ENCODE data around the gene XYLB.
"Not testable (repeated sequence)": the region's sequence is repeated elsewhere in the genome, so short reads cannot be mapped to it uniquely, and the experiment has no call there.

The XYLB gene

DNA sequence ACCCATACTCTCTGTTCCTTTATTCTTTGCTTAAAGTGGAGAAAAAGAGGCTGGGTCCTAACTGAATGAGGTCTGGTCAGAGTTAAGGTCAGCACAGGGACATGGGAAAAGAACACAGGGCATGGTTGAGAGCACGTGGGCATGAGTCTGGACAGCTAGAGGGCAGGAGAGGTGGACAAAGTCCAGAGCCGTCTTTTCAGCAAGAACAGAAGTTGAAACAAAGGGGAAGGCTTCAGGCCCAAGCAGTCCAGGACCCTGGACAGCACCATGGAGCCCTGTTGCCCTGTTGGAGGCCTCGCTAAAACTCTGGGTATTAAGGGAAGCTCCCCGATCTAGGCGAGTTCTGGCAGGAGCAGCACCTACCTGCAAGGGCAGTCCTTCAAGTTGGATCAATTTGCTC is 50.7 kb downstream of the XYLB start:
- no peak for DNase-seq

DNA sequence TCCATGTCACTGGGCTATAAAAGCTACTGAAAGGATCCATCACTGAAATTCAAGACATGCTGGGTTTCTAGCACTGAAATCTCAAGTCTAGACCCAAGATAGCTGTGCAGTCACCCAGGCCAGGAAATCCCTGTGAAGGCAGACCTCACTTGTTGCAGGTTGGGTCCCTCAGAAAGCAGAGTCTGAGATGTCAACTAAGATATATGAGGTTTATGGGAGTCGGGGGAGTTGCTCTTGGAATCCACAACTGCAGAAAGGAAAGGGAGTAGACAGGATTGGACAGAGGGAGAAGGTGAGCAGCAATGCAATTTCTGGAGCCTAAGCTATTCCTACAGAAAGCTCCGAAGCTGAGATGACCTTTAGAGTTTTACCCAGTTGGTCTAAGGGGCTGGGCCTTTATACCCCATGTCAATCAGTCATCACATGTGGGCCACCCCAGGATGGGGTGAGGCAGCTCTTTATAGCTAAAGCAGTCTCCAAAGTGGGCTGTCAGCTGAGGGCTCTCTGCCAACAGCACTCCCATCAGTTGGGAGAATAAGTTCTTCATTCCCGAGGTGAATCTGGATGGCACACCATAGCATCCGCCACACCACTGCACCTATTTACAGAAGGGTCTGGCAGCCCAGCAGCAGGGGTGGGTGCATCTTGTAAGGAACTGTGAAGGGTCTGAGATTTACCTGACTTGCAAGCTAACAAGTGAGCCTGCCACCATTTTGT is 54.8 kb downstream of the XYLB start:
- no peak for DNase-seq

- no peak for DNase-seq
These were observed 57.7 kb downstream of the XYLB start for GRCh38 chr3:38404286-38404685.

- no peak for DNase-seq
These were observed 65.0 kb downstream of the XYLB start for GRCh38 chr3:38411591-38411990.

- DNase-seq, result not testable (repeated sequence)
These were observed 74.2 kb downstream of the XYLB start for GRCh38 chr3:38420758-38421157.

DNA sequence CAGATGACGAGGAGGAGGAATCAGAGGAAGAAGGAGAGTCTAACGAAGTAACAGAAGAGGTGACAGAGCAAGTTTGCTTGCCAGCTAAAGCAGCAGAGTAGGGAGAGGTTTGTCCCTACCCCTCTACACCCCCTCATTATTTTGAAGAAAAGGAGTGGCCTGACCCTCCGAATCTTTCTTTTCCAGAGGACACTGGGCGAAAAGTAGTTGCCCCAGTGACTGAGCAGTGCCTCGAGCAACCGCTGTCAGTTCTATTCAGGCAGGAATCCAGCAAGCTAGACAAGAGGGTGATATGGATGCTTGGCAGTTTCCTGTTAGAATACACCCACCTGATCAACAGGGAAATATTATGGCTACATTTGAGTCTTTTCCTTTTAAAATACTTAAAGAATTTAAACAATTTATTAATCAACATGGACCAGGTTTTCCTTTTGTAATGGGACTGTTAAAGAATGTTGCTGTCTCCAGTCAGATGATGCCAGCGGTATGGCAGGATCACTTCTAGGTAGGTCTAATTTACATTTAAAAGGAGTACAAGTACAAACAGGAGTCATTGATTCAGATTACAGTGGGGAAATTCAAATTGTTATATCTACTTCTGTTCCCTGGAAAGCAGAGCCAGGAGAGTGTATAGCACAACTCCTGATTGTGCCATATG is 75.2 kb downstream of the XYLB start:
- no peak for DNase-seq

DNA sequence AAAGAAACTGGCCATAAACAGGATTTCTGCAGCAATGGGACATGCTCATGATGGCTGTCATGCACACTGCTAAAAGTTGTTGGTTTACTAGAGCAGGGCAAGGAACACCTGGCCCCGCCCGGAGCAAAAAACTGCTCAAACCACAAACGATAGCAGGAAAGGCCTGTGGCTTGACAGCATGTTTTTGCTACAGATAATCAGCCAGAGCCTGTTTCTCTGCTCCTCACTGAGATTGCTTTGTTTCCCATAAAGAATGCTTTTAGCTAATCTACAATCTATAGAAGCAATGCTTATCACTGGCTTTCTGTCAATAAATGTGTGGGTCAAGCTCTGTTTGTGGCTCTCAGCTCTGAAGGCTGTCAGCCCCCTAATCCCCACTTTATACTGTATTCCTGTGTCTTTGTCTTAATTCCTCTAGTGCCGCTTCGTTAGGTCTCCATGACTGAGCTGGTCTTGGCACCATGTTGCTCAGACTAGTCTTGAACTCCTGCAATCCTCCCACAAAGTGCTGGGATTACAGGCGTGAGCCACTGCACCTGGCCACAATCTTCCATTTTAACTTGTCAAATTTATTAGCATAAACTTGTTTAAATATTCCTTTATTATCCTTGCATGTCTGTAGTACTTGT is 80.3 kb downstream of the XYLB start:
- DNase-seq, result not testable (repeated sequence)

GRCh38 chr3:38432871-38433658 is 86.5 kb downstream of the XYLB start:
- not testable (repeated sequence) for DNase-seq

DNA sequence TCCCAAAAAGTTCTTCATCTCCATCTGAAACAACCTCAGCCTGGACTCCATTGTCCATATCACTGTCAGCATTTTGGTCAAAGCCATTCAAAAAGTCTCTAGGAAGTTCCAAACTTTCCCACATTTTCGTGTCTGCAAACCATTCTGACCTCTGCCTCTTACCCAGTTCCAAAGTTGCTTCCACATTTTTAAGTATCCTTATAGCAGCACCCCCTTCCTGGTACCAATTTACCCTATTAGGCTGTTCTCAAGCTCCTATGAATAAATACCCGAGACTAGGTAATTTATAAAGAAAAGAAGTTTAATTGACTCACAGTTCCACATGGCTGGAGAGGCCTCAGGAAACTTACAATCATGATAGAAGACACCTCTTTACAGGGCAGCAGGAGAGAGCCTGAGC is 87.1 kb downstream of the XYLB start:
- not testable (repeated sequence) for DNase-seq

GRCh38 chr3:38438436-38439069 is 92.0 kb downstream of the XYLB start:
- not testable (repeated sequence) for DNase-seq

DNA sequence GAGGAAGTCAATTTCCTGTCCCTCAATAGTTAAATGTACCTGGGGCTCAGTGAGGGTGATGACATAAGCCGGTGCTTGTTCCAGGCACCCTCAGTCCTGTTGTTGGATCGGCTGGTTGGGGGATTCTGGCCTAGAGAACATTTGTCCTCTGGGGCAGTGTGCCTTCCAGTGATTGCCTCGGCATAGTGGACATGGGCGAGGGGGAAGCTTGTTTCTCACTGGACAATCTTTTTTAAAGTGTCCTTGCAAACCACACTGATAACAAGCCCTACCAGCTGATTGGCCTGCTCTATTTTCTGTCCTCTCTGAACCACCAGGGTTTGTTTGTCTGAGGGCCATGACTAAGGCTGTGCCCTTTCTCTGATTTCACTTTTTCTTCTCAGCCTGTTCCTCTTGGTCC is 96.6 kb downstream of the XYLB start:
- DNase-seq, result not testable (repeated sequence)

- no peak for DNase-seq
These were observed 99.6 kb downstream of the XYLB start for GRCh38 chr3:38446085-38446686.

DNA sequence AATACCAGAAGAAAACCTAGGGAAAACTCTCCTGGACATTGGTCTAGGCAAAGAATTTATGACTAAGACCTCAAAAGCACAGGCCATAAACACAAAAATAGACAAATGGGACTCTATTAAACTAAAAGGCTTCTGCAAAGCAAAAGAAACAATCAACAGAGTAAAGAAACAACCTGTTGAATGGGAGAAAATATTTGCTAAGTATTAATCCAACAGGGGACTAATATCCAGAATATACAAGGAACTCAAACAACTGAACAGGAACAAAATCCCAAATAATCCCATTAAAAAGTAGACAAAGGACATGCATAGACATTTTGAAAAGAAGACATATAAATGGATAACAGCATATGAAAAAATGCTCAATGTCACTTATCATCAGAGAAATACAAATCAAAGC is 100.2 kb downstream of the XYLB start:
- no peak for DNase-seq

DNA sequence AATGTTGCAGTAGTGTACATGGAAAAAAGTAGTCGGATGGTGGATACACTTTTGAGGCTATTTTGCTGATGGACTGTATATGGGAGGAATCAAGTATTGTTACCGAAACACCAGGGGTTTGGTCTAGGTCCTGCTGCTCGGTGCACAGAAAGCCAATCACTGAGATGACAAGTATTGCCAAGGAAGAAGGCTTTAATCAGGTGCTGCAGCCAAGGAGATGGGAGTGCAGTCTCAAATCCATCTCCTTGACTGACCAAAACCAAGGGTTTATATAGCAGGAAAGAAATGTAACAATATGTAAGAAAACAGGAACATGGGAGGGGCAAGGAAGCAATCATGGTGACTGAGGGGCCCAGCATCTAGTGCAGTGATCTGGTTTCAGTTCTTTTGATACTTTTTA is 104.3 kb downstream of the XYLB start:
- no peak for DNase-seq

DNA sequence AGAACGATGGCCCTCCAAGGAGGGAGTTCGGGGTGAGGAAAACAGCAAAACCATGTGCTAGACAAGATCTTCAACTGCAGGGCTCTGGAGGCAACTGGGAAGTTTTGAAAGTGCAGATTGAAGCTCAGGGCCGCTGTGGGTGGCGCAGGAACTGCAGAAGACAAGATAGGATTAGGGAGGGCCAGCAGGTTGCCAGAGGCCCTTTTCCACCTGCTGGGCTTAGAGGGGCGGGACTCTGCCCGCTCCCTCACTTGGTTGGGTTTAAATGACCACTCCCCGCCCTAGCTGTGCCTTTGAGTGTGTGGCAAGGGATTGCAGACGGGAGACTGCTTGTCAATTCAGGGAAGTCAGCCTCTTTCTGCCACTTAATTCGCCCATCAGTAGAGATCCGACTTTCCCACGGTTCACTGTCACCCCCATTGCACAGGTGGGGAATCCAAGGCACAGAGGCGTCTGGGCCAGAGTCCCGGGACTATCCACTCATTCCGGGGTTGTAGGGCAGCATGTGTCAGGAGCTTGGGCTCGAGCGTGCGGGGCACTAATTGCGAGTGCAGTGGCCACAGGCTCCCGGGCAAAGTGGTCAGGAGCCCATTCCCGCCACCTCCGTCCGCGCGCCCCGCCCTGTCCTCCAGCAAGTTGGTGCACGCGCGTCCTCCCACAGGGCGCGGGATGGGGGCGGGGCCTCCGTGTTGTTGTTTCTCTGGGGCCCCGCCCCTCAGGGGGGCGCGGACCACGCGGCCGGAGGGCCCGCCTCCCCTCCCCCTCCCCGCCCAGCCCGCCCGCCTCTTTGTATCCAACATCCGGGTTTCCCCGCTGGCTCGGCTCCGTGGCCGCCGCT is 106.7 kb downstream of the XYLB start, which contains the start of gene ACVR2B:
TSS of gene ACVR2B (plus strand) at position 816 of the 838 bp plus-strand sequence. CDS start 433 bp downstream, outside the sequence.
- no peak for DNase-seq

GRCh38 chr3:38453913-38454177 is 107.3 kb downstream of the XYLB start:
- no peak for DNase-seq

DNA sequence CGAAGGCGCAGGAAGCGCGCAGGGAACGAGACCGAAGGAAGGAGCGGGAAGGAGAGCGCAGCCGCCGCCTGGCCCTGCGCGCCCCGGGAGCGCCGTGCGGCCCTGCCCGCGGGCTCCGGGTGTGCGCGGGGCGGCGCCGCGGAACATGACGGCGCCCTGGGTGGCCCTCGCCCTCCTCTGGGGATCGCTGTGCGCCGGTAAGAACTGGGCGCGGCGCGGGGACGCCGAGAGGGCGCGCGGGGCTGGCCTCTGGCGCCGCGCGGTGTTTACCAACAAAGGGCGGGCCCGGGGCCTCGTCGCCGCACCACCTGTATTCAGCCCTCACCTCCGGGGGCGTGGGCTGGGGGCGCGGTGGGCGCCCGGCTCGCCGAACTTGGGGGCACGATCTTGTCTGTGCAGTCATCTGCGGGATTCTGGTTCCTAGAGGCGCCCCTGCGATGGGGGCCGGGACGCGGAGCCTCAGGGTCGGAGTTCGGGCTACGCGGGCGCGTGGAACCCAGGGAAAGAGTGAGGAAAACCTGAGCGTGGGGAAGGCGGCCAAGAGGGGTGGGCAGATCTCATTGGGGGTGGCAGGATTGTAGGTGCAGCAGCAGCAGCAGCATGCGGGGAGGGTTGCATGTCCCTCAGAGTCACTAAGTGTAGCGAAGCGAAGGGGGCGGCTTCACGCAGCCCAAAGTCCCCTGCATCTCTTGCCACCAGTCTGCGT is 107.7 kb downstream of the XYLB start:
- no peak for DNase-seq

DNA sequence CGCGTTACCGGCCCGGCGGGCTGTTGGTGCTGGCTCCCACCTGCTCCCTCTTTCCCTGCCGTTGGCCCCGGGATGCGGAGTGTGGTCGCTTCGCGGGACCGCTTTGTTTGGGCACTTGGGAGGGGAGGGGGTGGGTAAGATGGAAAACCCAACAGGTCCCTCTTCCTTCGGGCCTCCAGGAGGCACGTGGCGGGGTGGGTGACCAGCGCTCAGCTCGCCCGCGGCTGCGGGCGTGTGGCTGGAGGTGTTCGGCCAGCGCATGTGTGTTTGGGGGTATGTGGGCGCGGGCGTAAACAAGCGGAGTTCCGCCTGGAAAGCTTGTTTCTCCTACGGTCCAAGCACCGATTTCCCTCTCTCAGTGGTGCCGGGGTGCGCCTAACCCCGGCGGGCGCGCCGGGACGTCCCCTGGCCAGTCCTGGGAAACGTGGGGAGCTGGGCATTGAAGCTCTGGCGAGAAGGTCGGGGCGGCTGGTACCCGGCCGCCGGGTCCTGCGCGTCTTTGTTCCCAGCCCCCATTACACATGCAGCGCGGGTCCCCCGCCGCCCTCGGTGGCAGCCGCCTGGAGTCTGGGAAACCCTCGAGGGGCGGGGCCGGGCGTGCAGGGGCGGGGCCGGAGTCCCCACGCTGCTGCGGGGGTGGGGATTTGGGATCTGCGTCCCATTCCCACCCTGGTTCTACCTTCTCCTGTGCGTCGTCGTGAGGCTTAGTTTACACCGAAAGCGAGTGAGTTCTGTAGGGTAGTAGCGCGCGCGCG is 108.5 kb downstream of the XYLB start:
- DNase-seq, result no peak

GRCh38 chr3:38455639-38456430 is 109.2 kb downstream of the XYLB start:
- DNase-seq, result no peak

All from SIG-M5 (cell line).